Measurements from ENCODE around the gene FOXL2NB.

DNA sequence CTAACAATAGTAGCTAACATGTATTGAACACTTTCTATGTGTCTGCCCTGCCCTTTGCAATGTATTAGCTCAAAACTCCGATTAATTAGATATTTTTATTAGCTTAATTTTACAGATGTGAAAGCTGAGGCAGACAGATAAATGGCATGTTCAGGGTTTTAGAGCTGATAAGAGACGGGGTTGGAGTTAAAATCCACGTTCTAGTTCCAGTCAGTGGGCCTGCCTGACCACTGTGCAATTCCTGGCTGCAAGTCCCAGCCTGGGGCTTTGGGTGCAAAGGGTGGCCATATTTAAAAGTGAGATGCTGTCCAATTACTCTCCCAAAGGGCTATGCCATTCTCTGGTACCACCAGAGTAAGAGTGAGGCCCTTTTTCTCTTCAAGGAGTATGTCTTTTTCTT lies 33.3 kb upstream of the FOXL2NB start:
- TF ChIP-seq, protein P1, sequence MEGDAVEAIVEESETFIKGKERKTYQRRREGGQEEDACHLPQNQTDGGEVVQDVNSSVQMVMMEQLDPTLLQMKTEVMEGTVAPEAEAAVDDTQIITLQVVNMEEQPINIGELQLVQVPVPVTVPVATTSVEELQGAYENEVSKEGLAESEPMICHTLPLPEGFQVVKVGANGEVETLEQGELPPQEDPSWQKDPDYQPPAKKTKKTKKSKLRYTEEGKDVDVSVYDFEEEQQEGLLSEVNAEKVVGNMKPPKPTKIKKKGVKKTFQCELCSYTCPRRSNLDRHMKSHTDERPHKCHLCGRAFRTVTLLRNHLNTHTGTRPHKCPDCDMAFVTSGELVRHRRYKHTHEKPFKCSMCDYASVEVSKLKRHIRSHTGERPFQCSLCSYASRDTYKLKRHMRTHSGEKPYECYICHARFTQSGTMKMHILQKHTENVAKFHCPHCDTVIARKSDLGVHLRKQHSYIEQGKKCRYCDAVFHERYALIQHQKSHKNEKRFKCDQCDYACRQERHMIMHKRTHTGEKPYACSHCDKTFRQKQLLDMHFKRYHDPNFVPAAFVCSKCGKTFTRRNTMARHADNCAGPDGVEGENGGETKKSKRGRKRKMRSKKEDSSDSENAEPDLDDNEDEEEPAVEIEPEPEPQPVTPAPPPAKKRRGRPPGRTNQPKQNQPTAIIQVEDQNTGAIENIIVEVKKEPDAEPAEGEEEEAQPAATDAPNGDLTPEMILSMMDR (IDR thresholded peaks at IDR 0.05; ENCODE audit: low read depth, low read length) = no peak
- TF ChIP-seq EZH2phosphoT487 (IDR thresholded peaks at IDR 0.05; ENCODE audit: low read depth) = no peak
